Measurements from ENCODE around the gene KCNQ1.

The KCNQ1 gene

GRCh38 chr11:2401436-2401984 is 43.3 kb upstream of the KCNQ1 start:
- Histone ChIP-seq H3K4me1 (ENCODE audit: insufficient read depth, low read length, poor library complexity, severe bottlenecking) (peaks cover 17% of the 10 kb centered on the region), H3K79me2 (ENCODE audit: insufficient read depth, low read length) (peaks cover 27% of the 10 kb centered on the region), H3K9ac (ENCODE audit: low read depth, low read length, poor library complexity, severe bottlenecking) (peak overlapping the region; percentile 96), H3K9me2 (replicated peaks; ENCODE audit: low read depth, low read length) (no peaks in the 10 kb centered on the region), H3K4me2 (ENCODE audit: low read depth, low read length, poor library complexity, severe bottlenecking) (peak overlapping the region; percentile 97), H3K9me3 (ENCODE audit: insufficient read depth, low read depth, low read length) (no peaks in the 10 kb centered on the region), H3F3A (ENCODE audit: low read depth) (no peaks in the 10 kb centered on the region), H3K36me3 (ENCODE audit: insufficient read depth, low read length) (peaks cover 15% of the 10 kb centered on the region; the same call in 1 of the 2 replicates), H4K20me1 (ENCODE audit: insufficient read depth, low read length, poor library complexity, severe bottlenecking) (peaks cover 6% of the 10 kb centered on the region), H3K27me3 (ENCODE audit: insufficient read depth, low read length, poor library complexity, severe bottlenecking) (no peaks in the 10 kb centered on the region), H3K4me3 (ENCODE audit: low read length, poor library complexity, severe bottlenecking) (peak overlapping the region; percentile 95), H2AFZ (ENCODE audit: low read length) (no peak overlapping the region)
- no peak for TF ChIP-seq EZH2phosphoT487 (IDR thresholded peaks at IDR 0.05; ENCODE audit: borderline replicate concordance)
- TF ChIP-seq, protein P1, sequence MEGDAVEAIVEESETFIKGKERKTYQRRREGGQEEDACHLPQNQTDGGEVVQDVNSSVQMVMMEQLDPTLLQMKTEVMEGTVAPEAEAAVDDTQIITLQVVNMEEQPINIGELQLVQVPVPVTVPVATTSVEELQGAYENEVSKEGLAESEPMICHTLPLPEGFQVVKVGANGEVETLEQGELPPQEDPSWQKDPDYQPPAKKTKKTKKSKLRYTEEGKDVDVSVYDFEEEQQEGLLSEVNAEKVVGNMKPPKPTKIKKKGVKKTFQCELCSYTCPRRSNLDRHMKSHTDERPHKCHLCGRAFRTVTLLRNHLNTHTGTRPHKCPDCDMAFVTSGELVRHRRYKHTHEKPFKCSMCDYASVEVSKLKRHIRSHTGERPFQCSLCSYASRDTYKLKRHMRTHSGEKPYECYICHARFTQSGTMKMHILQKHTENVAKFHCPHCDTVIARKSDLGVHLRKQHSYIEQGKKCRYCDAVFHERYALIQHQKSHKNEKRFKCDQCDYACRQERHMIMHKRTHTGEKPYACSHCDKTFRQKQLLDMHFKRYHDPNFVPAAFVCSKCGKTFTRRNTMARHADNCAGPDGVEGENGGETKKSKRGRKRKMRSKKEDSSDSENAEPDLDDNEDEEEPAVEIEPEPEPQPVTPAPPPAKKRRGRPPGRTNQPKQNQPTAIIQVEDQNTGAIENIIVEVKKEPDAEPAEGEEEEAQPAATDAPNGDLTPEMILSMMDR (conservative IDR thresholded peaks at IDR 0.05; ENCODE audit: low read length), result no peak; the same call in 1 of the 2 replicates

DNA sequence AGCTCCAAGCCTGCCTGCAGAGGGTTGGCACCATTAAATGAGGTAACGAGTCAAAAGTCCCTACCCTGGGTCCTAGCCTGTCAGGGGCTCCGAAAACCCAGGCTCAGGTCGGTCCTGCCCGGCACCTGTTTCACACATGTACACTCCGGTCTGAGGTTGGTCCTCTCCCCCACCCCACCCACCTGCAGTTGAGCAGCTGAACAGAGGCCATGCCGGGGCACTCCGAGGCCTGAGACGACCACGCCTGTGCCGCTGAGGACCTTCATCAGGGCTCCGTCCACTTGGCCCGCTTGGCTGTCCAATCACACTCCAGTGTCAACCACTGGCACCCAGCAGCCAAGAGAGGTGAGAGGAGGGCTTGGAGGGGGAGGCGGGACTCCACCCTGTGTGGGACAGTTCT is 42.7 kb upstream of the KCNQ1 start:
- Histone ChIP-seq H3K4me2 (ENCODE audit: low read depth, low read length, poor library complexity, severe bottlenecking) (peak overlapping the region; percentile 97), H3K9me2 (replicated peaks; ENCODE audit: low read depth, low read length) (no peaks in the 10 kb centered on the region), H2AFZ (ENCODE audit: low read length) (no peak overlapping the region), H3K4me1 (ENCODE audit: insufficient read depth, low read length, poor library complexity, severe bottlenecking) (peaks cover 17% of the 10 kb centered on the region), H4K20me1 (ENCODE audit: insufficient read depth, low read length, poor library complexity, severe bottlenecking) (peaks cover 6% of the 10 kb centered on the region), H3K79me2 (ENCODE audit: insufficient read depth, low read length) (peaks cover 27% of the 10 kb centered on the region), H3K27me3 (ENCODE audit: insufficient read depth, low read length, poor library complexity, severe bottlenecking) (no peaks in the 10 kb centered on the region), H3K4me3 (ENCODE audit: low read length, poor library complexity, severe bottlenecking) (peak overlapping the region; percentile 95), H3K36me3 (ENCODE audit: insufficient read depth, low read length) (peaks cover 10% of the 10 kb centered on the region; the same call in 1 of the 2 replicates), H3K9me3 (ENCODE audit: insufficient read depth, low read depth, low read length) (no peaks in the 10 kb centered on the region), H3K9ac (ENCODE audit: low read depth, low read length, poor library complexity, severe bottlenecking) (peak overlapping the region; percentile 96), H3F3A (ENCODE audit: low read depth) (no peaks in the 10 kb centered on the region)
- TF ChIP-seq, protein P1 (conservative IDR thresholded peaks at IDR 0.05; ENCODE audit: low read length), result no peak
- no peak for TF ChIP-seq EZH2phosphoT487 (IDR thresholded peaks at IDR 0.05; ENCODE audit: borderline replicate concordance)

DNA sequence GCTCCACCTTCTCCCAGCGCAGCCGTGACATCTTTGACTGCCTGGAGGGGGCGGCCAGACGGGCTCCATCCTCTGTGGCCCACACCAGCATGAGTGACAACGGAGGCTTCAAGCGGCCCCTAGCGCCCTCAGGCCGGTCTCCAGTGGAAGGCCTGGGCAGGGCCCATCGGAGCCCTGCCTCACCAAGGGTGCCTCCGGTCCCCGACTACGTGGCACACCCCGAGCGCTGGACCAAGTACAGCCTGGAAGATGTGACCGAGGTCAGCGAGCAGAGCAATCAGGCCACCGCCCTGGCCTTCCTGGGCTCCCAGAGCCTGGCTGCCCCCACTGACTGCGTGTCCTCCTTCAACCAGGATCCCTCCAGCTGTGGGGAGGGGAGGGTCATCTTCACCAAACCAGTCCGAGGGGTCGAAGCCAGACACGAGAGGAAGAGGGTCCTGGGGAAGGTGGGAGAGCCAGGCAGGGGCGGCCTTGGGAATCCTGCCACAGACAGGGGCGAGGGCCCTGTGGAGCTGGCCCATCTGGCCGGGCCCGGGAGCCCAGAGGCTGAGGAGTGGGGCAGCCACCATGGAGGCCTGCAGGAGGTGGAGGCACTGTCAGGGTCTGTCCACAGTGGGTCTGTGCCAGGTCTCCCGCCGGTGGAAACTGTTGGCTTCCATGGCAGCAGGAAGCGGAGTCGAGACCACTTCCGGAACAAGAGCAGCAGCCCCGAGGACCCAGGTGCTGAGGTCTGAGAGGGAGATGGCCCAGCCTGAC is 41.7 kb upstream of the KCNQ1 start:
- H3K9me2 ChIP-seq (replicated peaks; ENCODE audit: low read depth, low read length), result no peaks in the 10 kb centered on the region
- H3K4me3 ChIP-seq (ENCODE audit: low read length, poor library complexity, severe bottlenecking), result no peak overlapping the region
- H4K20me1 ChIP-seq (ENCODE audit: insufficient read depth, low read length, poor library complexity, severe bottlenecking), result peaks cover 6% of the 10 kb centered on the region
- H2AFZ ChIP-seq (ENCODE audit: low read length), result no peak overlapping the region
- H3K27me3 ChIP-seq (ENCODE audit: insufficient read depth, low read length, poor library complexity, severe bottlenecking), result no peaks in the 10 kb centered on the region
- no peak overlapping the region for H3K4me2 ChIP-seq (ENCODE audit: low read depth, low read length, poor library complexity, severe bottlenecking)
- H3K9me3 ChIP-seq (ENCODE audit: insufficient read depth, low read depth, low read length), result no peaks in the 10 kb centered on the region
- H3K9ac ChIP-seq (ENCODE audit: low read depth, low read length, poor library complexity, severe bottlenecking), result no peak overlapping the region
- H3K36me3 ChIP-seq (ENCODE audit: insufficient read depth, low read length), result peaks cover 8% of the 10 kb centered on the region; the same call in 1 of the 2 replicates
- TF ChIP-seq EZH2phosphoT487 (IDR thresholded peaks at IDR 0.05; ENCODE audit: borderline replicate concordance), result no peak
- TF ChIP-seq, protein P1 (conservative IDR thresholded peaks at IDR 0.05; ENCODE audit: low read length), result no peak
- peaks cover 17% of the 10 kb centered on the region for H3K4me1 ChIP-seq (ENCODE audit: insufficient read depth, low read length, poor library complexity, severe bottlenecking)
- peaks cover 27% of the 10 kb centered on the region for H3K79me2 ChIP-seq (ENCODE audit: insufficient read depth, low read length)
- H3F3A ChIP-seq (ENCODE audit: low read depth), result no peaks in the 10 kb centered on the region

All from Loucy (cell line).